Left ventricle myocardium inferior (tissue), 1 donor: Measurements from ENCODE around the gene CWF19L1. TPM values are rescaled to one million over a fixed set of nuclear protein-coding genes. Genes with fewer than 3 reads are reported as not detected.
"Not testable (repeated sequence)": the region's sequence is repeated elsewhere in the genome, so short reads cannot be mapped to it uniquely, and the experiment has no call there.

Experiments used
- DNase-seq: peaks from one replicate; pipeline ENCODE4 v3.0.0-alpha.2; 2020
- H3K27ac ChIP-seq: fragments of 200-600 bp; replicated peaks from 2 replicates; pipeline ENCODE4 v1.8.0; 2021
- H3K27me3 ChIP-seq: fragments of 200-600 bp; 2 replicates; pipeline ENCODE4 v1.8.0; 2021; ENCODE audit warnings: low read depth
- H3K36me3 ChIP-seq: fragments of 200-600 bp; 2 replicates; pipeline ENCODE4 v1.8.0; 2021
- H3K4me1 ChIP-seq: fragments of 200-600 bp; 2 replicates; pipeline ENCODE4 v1.8.0; 2021
- H3K4me3 ChIP-seq: fragments of 200-600 bp; 2 replicates; pipeline ENCODE4 v1.8.0; 2021; ENCODE audit warnings: mild to moderate bottlenecking, moderate library complexity
- H3K9me3 ChIP-seq: fragments of 200-600 bp; replicated peaks from 2 replicates; pipeline ENCODE4 v1.8.0; 2021
- intact Hi-C: fragments of 100-400 bp; cut with micrococcal nuclease; formaldehyde crosslinking; loops from one replicate; pipeline ENCODE4 v1.11.0; 2022
- total RNA-seq: library from RNA; stranded (reverse); fragmentation: NEBNext Ultra II Directional; extraction: Animal tissue kit (Norgen Biotek cat#: 25700); gene quantifications from one replicate; pipeline ENCODE4 v1.2.1, GENCODE V29; 2021
- TF ChIP-seq, protein P1 (sequence below): fragments of 200-600 bp; IDR thresholded peaks from 2 replicates; pipeline ENCODE4 v1.8.0; 2021; ENCODE audit warnings: antibody characterized with exemption, mild to moderate bottlenecking, borderline replicate concordance
- donor health status: DM: no; HTN: yes; CAD: no; lungs with severe emphysema.

CWF19L1 gene
- total RNA-seq, 1 donor from 2014 or later, result 12.6 TPM

DNA sequence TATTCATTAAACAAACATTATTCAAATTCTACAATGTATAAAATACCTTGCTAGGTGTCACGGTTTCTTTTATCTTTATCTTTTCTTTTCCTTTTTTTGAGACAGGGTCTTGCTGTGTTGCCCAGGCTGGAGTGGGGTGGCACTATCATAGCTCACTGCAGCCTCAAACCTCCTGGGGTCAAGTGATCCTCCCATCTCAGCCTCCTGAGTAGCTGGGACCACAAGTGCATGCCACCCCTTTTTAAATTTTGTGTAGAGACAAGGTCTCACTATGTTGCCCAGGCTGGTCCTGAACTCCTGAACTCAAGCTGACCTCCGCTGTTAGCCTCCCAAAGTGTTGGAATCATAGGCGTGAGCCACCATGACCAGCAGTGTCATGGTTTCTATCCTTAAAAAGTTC lies 37.0 kb upstream of the CWF19L1 start:
- intact Hi-C loops, result no loop called here
- TF ChIP-seq, protein P1, sequence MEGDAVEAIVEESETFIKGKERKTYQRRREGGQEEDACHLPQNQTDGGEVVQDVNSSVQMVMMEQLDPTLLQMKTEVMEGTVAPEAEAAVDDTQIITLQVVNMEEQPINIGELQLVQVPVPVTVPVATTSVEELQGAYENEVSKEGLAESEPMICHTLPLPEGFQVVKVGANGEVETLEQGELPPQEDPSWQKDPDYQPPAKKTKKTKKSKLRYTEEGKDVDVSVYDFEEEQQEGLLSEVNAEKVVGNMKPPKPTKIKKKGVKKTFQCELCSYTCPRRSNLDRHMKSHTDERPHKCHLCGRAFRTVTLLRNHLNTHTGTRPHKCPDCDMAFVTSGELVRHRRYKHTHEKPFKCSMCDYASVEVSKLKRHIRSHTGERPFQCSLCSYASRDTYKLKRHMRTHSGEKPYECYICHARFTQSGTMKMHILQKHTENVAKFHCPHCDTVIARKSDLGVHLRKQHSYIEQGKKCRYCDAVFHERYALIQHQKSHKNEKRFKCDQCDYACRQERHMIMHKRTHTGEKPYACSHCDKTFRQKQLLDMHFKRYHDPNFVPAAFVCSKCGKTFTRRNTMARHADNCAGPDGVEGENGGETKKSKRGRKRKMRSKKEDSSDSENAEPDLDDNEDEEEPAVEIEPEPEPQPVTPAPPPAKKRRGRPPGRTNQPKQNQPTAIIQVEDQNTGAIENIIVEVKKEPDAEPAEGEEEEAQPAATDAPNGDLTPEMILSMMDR, result no peak
- Histone ChIP-seq H3K36me3 (no peaks in the 10 kb centered on the region), H3K4me3 (no peak overlapping the region), H3K27ac (no peak overlapping the region), H3K4me1 (no peaks in the 10 kb centered on the region), H3K9me3 (peaks cover 14% of the 10 kb centered on the region), H3K27me3 (peaks cover 64% of the 10 kb centered on the region)
- no peak for DNase-seq

DNA sequence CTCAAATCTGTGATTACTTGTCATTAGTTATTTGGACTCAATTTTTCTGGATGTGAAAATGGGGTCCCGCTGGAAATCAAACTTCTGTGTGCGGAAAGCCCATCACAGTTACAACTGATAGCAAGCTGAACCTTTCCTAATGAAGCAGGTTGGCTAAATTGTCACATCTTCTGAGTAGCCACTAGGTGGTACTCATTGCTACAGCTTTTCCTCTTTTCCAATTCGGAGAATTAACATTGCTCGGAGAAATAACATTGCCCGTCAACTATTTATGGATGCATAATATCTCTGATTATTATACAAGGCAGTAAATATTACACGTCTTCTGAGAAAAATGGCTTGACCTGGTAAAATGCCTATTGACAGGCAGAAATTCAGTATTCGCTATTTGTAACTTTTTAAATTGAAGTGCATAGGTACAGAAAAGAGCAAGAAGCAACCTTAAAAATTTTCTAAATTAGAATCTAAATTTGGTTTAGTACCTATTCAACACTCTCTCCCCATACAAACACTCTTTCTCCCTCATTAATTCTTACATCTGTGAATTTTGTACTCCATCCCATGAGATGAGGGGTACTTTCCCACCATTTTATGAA lies 36.4 kb upstream of the CWF19L1 start:
- DNase-seq, result no peak
- no peaks in the 10 kb centered on the region for H3K4me1 ChIP-seq
- intact Hi-C loops, result no loop called here
- peaks cover 14% of the 10 kb centered on the region for H3K9me3 ChIP-seq
- no peak overlapping the region for H3K4me3 ChIP-seq
- no peaks in the 10 kb centered on the region for H3K36me3 ChIP-seq
- H3K27me3 ChIP-seq, result peaks cover 62% of the 10 kb centered on the region
- TF ChIP-seq, protein P1, result peak; percentile 64
- H3K27ac ChIP-seq, result no peak overlapping the region

DNA sequence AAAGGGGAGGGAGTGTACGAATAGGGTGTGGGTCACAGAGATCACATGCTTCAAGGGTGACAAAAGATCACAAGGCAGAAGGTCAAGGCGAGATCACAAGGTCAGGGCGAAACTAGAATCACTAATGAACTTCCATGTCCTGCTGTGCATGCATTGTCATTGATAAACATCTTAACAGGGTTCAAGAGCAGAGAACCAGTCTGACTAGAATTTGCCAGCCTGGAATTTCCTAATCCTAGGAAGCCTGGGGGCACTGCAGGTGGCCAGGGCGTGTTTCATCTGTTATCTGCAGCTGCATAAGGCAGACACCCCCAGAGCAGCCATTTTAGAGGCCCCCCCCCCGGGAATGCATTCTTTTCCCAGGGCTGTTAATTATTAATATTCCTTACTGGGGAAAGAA lies 33.7 kb upstream of the CWF19L1 start:
- Histone ChIP-seq H3K27me3 (peaks cover 61% of the 10 kb centered on the region), H3K9me3 (peaks cover 14% of the 10 kb centered on the region)
- intact Hi-C loops, H3K4me1 ChIP-seq, DNase-seq, H3K4me3 ChIP-seq, H3K27ac ChIP-seq, H3K36me3 ChIP-seq: not testable (repeated sequence)

DNA sequence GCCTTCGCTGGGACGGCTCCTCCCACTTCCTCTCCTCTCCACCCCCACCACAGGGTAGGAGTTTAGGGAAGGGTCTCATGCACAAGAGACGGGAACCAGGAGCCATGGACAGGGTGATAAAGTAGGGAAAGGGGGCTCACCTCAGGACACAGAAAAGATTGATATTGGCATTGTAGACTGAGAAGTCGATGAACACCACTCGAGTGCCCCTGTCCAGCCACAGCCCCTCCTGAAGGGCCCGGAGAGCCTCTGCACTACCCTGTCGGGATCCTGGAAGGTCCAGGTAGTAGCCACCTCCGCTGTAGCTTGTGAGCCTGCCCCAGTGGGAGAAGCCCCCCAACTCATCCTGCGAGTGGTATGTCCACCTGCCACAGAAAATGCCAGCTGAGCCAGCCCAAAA lies 29.8 kb upstream of the CWF19L1 start:
- DNase-seq, result no peak
- Histone ChIP-seq H3K27me3 (peaks cover 70% of the 10 kb centered on the region), H3K27ac (no peak overlapping the region), H3K4me3 (no peak overlapping the region), H3K4me1 (no peaks in the 10 kb centered on the region), H3K36me3 (no peaks in the 10 kb centered on the region), H3K9me3 (peaks cover 14% of the 10 kb centered on the region)
- intact Hi-C loops, result no loop called here
- TF ChIP-seq, protein P1, result no peak

DNA sequence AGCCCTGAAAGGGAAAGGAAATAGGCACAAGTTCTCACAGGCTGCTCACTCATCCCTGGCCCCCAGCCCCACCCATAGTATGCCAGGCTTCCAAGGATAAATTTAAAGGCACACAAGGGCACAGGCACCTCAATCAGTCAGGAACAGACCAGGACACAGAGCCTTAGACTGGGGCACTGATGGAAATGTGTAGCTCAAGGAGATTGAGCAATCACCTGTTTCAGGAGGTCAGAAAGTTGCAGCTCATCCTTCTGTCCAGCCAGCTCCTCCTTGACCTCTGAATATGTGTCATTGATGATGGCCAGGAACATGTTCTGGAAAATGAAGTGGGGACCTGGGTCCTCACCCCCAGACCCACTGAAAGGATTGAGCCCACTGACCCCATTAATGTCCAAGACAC lies 25.6 kb upstream of the CWF19L1 start:
- no peaks in the 10 kb centered on the region for H3K9me3 ChIP-seq
- intact Hi-C loops, result no loop called here
- TF ChIP-seq, protein P1, result no peak
- no peaks in the 10 kb centered on the region for H3K4me1 ChIP-seq
- DNase-seq, result no peak
- H3K36me3 ChIP-seq, result no peaks in the 10 kb centered on the region
- no peak overlapping the region for H3K4me3 ChIP-seq
- peaks cover 50% of the 10 kb centered on the region for H3K27me3 ChIP-seq
- no peak overlapping the region for H3K27ac ChIP-seq

DNA sequence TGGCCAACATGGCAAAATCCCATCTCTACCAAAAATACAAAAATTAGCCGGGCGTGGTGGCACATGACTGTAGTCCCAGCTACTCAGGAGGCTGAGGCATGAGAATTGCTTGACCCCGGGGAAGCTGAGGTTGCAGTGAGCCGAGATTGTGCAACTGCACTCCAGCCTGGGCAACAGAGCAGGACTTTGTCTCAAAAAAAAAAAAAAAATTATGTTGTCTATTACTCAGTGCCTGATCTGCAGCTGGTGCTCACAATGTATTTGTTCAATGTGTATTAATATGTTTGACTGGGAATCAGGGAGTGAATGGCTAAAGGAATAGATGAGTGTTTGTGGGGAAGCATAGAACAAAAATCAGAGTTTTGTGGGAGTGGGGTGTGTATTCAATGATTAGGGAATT lies 24.9 kb upstream of the CWF19L1 start:
- H3K36me3 ChIP-seq, intact Hi-C loops, H3K9me3 ChIP-seq, H3K4me3 ChIP-seq, H3K4me1 ChIP-seq, DNase-seq: not testable (repeated sequence)
- Histone ChIP-seq H3K27me3 (peaks cover 44% of the 10 kb centered on the region), H3K27ac (peak overlapping the region; percentile 23)
